Common myeloid progenitor, CD34-positive (primary cell): ENCODE data around the gene DHRS3.

ENCODE experiments used
- CTCF ChIA-PET: fragments of 350-600 bp; sonication (Branson Sonifier 250); formaldehyde crosslinking; loops from one replicate; lab custom pipeline; 2021; ENCODE audit warnings: antibody characterized with exemption; lab: Charles Lee
- POLR2A ChIA-PET: fragments of 350-600 bp; sonication (Branson Sonifier 250); formaldehyde crosslinking; loops from one replicate; lab custom pipeline; 2021; ENCODE audit warnings: antibody characterized with exemption; lab: Charles Lee
- DNase-seq, 3 donors: peaks; one replicate each; pipeline versions ENCODE4 v3.0.0 to v3.0.0-alpha.2; 2013
- H3K27ac ChIP-seq, 2 experiments: 1 replicate in 1 of 2; 2 replicates in 1 of 2; pipeline ENCODE4 v1.7.0; 2013; ENCODE audit warnings: inconsistent platforms in 2 of 2, low read length in 2 of 2, mild to moderate bottlenecking in 2 of 2, low read depth in 1 of 2, moderate library complexity in 1 of 2; ENCODE audit not compliant: severe bottlenecking in 2 of 2, insufficient read depth in 1 of 2, poor library complexity in 1 of 2
- H3K27me3 ChIP-seq, 5 experiments: replicated peaks in 2 of 5; 1 replicate in 3 of 5; 2 replicates in 2 of 5; pipeline versions ENCODE4 v1.6.1 to v1.7.0; 2013; ENCODE audit warnings: low read length in 4 of 5, mild to moderate bottlenecking in 2 of 5, moderate library complexity in 2 of 5, inconsistent platforms in 1 of 5; ENCODE audit not compliant: insufficient read depth in 5 of 5, control insufficient read depth in 4 of 5
- H3K36me3 ChIP-seq, 4 experiments: 1 replicate in 2 of 4; 2 replicates in 2 of 4; pipeline versions ENCODE4 v1.6.1 to v1.7.0; 2013; ENCODE audit warnings: low read length in 3 of 4, control low read depth in 1 of 4, mild to moderate bottlenecking in 1 of 4; ENCODE audit not compliant: control insufficient read depth in 4 of 4, insufficient read depth in 4 of 4
- H3K4me1 ChIP-seq, 4 experiments: 1 replicate in 3 of 4; 2 replicates in 1 of 4; pipeline versions ENCODE4 v1.6.1 to v1.7.1; 2013; ENCODE audit warnings: low read length in 3 of 4, mild to moderate bottlenecking in 3 of 4, control low read depth in 1 of 4, inconsistent platforms in 1 of 4, moderate library complexity in 1 of 4; ENCODE audit not compliant: control insufficient read depth in 4 of 4, insufficient read depth in 4 of 4; ENCODE audit errors: control extremely low read depth in 1 of 4
- H3K4me3 ChIP-seq, 7 experiments: 1 replicate in 4 of 7; 2 replicates in 3 of 7; pipeline versions ENCODE4 v1.5.1 to v1.7.0; 2013; ENCODE audit warnings: mild to moderate bottlenecking in 7 of 7, low read length in 6 of 7, moderate library complexity in 6 of 7, inconsistent platforms in 2 of 7, low read depth in 2 of 7, control low read depth in 1 of 7; ENCODE audit not compliant: insufficient read depth in 4 of 7, control insufficient read depth in 1 of 7; ENCODE audit errors: extremely low read depth in 1 of 7
- H3K9me3 ChIP-seq, 5 experiments: 1 replicate in 4 of 5; 2 replicates in 1 of 5; pipeline versions ENCODE4 v1.6.1 to v1.7.1; 2013; ENCODE audit warnings: low read length in 4 of 5, mild to moderate bottlenecking in 2 of 5, inconsistent platforms in 1 of 5, low read depth in 1 of 5, moderate library complexity in 1 of 5; ENCODE audit not compliant: control insufficient read depth in 4 of 5, insufficient read depth in 2 of 5; ENCODE audit errors: control extremely low read depth in 1 of 5
- WGBS: methylation state at CpG from one replicate; pipeline ENCODE4 v1.1.5; 2013; ENCODE audit not compliant: insufficient coverage; 5-methylcytosine and 5-hydroxymethylcytosine counted together

DHRS3 gene

DNA sequence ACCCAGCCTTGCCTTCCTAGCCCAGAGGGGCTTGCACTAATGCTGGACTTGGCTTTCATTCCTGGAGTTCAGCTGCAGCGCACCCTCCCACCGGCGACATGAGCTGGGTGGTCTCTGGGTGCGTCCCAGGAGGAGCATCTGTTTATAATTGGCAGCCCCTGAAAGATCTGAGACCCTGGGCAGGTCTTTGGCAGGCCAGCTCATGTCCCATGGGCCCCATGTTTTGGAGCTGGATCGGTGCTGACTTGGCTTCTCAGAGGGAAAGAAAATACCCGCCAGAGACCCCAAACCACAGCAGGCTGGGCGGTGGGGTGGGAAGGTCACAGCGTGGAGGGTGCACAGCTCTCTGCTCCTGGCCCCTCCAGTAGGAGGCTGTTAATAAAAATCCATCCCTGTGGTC lies 29.3 kb downstream of the DHRS3 start:
- Histone ChIP-seq H3K27ac (no peak overlapping the region), H3K36me3 (no peaks in the 10 kb centered on the region), H3K4me1 (no peaks in the 10 kb centered on the region), H3K9me3 (no peaks in the 10 kb centered on the region), H3K4me3 (no peak overlapping the region), H3K27me3 (peaks cover 0 to 5% (median 0%) of the 10 kb centered on the region in 5 experiments)
- WGBS, result 95% methylated on average over 4 of the region's 8 CpGs
- ChIA-PET CTCF (interaction anchor here (0.7 to 1.4 kb wide), 2 partner anchors 10 to 28 kb away, joined by 3 read pairs; no protein-coding TSS in a partner anchor), POLR2A (interaction anchor here (0.5 kb wide), 1 partner anchor 290 kb away, joined by 5 read pairs; no protein-coding TSS in a partner anchor)
- no peak for DNase-seq

DNA sequence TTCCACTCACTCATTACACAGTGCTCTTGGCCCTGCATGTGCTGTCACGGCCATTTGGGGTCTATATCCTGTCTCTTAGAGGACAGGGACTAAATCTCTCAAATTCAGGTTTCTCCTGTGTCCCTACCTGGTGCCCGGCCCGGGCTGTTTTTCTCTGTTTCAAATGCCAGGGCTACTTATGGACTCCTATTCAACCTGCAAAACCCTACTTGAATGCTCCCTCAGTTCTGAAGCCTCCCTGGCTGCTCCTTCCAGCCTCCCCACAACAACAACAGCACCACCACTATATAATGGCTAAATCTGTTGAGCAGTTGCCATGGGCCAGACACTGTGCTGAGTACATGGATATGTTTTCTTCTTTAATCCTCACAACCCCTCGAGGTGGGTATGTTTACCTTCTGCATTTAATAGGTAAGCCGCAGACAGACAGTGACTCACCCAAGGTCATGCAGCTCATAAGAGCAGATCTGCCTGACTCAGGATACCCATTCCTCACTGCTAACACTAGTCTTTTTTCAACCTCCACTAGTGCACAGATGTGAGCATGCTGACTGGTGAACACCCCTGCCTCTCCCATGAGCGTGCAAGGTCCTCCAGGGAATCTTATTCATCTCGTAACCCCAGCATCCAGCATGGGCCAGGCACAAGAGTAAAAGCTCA lies 29.9 kb downstream of the DHRS3 start:
- H3K27me3 ChIP-seq, result peaks cover 0 to 5% (median 0%) of the 10 kb centered on the region in 5 experiments
- no peak overlapping the region for H3K27ac ChIP-seq
- H3K9me3 ChIP-seq, result no peaks in the 10 kb centered on the region
- WGBS, result 97% methylated on average over 6 of the region's 7 CpGs
- H3K36me3 ChIP-seq, result no peaks in the 10 kb centered on the region
- DNase-seq, result no peak
- no peak overlapping the region for H3K4me3 ChIP-seq
- no peaks in the 10 kb centered on the region for H3K4me1 ChIP-seq
- ChIA-PET POLR2A (interaction anchor here (0.5 kb wide), 1 partner anchor 289 kb away, joined by 5 read pairs; no protein-coding TSS in a partner anchor), CTCF (interaction anchor here (0.7 to 1.4 kb wide), 2 partner anchors 10 to 29 kb away, joined by 3 read pairs; no protein-coding TSS in a partner anchor)

DNA sequence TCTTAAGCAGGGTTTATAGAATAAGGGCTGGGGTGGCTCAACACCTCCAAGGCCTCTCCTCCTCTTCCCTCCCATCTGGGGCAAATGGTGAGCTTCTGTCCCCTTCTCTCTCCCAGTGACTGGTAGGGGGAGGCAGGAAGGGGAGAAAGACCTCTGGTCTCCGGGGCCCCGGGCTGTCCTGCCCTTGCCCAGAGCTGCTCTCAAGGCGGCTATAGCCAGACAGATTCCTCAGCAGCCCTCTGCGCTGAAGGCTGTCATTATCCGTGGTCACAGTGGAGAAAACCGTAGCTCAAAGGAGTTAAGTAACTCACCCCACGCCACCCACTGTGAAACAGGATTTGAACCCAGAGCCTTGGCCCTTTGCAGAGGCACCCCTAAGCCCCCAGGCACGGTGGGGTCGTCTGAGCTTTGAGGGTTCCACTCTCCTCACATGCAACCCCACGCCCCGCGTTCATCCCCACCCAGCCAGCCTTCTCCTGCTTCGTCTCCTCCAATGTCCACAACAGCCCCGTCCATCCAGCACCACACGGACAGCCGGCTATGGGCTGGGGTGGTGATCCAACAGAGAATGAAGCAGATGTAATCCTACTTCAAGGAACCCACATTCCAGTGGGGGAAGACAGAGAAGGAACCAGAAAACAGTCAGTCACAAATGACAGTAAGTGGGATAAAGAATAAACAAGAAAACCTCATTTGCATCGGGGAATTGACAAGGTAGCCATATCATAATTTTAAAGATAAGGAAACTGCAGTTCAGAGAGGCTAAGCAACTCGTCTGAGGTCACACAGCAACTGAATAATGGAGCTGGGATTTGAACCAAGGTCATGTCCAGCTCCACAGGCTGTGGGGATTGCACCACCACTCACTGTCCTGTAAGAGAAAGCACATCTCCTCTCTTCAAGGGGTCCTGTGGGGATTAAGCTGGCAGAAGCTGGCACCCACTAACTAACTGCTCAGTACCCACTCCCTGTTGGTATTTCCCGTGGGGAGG lies 31.8 kb downstream of the DHRS3 start:
- no peak for DNase-seq
- Histone ChIP-seq H3K36me3 (no peaks in the 10 kb centered on the region), H3K4me1 (no peaks in the 10 kb centered on the region), H3K4me3 (no peak overlapping the region), H3K27ac (no peak overlapping the region), H3K27me3 (peaks cover 0 to 2% (median 0%) of the 10 kb centered on the region in 5 experiments), H3K9me3 (no peaks in the 10 kb centered on the region)
- whole genome bisulfite sequencing, result 92% methylated on average over 17 of the region's 19 CpGs
- ChIA-PET CTCF (interaction anchor here (0.8 kb wide), 1 partner anchor 16 kb away, joined by 3 read pairs; no protein-coding TSS in a partner anchor), POLR2A (no interaction called here)

DNA sequence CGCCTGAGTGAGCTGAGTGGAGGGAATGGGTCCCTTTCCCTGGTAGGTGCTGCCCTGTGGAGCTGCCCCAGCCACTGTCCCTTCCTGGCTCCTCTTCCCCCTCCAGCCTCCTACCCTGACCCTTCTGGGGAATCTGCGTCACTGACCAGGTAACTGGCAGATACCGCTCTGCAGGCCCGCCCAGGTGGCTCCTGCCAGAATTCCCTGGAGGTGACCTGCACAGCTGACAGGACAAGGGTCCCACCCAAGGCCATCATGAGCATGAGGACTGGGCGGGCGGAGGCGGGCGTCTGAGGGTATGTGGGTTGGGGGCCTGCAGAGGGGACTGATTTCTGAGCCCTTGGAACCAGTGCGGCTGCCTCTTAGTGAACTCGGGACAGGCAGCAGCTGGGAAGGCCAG lies 32.5 kb downstream of the DHRS3 start:
- ChIA-PET CTCF (interaction anchor here (0.8 kb wide), 1 partner anchor 16 kb away, joined by 3 read pairs; no protein-coding TSS in a partner anchor), POLR2A (no interaction called here)
- DNase-seq, result no peak
- WGBS, result 93% methylated on average over 7 of the region's 10 CpGs
- Histone ChIP-seq H3K27me3 (peaks cover 0 to 2% (median 0%) of the 10 kb centered on the region in 5 experiments), H3K36me3 (no peaks in the 10 kb centered on the region), H3K4me3 (no peak overlapping the region), H3K4me1 (no peaks in the 10 kb centered on the region), H3K27ac (no peak overlapping the region), H3K9me3 (no peaks in the 10 kb centered on the region)

DNA sequence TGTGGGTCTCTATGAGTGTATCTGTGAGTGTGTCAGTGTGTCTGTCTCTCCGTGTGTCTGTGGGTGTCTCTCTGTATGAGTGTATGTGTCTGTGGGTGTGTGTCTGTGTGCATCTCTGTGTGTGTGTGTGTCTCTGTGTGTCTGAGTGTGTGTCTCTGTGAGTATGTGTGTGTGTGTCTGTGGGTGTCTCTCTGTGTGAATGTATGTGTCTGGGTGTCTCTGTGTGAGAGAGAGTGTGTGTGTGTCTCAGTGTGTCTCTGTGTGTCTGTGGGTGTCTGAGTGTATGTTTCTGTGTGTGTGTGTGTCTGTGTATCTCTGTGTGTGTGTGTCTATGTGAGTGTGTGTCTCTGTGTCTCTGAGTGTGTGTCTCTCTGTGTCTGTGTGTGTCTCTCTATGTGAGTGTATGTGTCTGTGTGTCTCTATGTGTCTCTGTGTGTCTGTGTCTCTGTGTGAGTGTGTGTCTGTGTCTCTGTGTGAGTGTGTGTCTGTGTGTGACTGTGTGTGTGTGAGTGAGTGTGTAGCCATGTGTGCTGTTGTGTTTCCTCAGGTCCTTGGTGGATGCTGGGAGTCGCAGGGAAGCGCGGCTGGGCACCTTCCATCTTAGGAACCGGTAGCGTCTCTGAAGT lies 33.0 kb downstream of the DHRS3 start:
- POLR2A ChIA-PET, result no interaction called here
- CTCF ChIA-PET, result interaction anchor here (0.8 kb wide), 1 partner anchor 17 kb away, joined by 3 read pairs; no protein-coding TSS in a partner anchor

DNA sequence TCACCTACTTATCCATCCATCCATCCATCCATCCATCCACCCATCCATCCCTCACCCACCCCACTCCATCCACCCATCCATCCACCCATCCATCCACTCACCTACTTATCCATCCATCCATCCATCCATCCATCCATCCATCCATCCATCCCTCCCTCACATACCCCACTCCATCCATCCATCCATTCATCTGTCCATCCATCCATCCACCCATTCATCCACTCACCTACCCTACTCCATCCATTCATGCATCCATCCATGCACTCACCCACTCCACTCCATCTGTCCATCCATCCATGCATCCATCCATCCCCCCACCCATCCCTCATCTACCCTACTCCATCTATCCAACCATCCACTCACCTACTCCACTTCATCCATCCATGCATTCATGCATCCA lies 34.5 kb downstream of the DHRS3 start:
- POLR2A ChIA-PET, result no interaction called here
- no peak for DNase-seq
- H3K27me3 ChIP-seq, result no peaks in the 10 kb centered on the region
- CTCF ChIA-PET, result no interaction called here
- H3K4me3 ChIP-seq, result no peak overlapping the region
- no peaks in the 10 kb centered on the region for H3K9me3 ChIP-seq
- no peak overlapping the region for H3K27ac ChIP-seq
- H3K36me3 ChIP-seq, result no peaks in the 10 kb centered on the region
- H3K4me1 ChIP-seq, result no peaks in the 10 kb centered on the region

More for the DNA sequence above, 33.0 kb downstream of the DHRS3 start:
- Histone ChIP-seq H3K36me3 (no peaks in the 10 kb centered on the region), H3K4me1 (no peaks in the 10 kb centered on the region), H3K9me3 (no peaks in the 10 kb centered on the region), H3K27ac (no peak overlapping the region), H3K27me3 (peaks cover 0 to 2% (median 0%) of the 10 kb centered on the region in 5 experiments), H3K4me3 (no peak overlapping the region)
- 96% methylated on average over 4 of the region's 6 CpGs for WGBS
- DNase-seq, result no peak
